Motor neuron (in vitro differentiated cells): Measurements from ENCODE around the gene GPR107. TPM values are rescaled to one million over a fixed set of nuclear protein-coding genes. Genes with fewer than 3 reads are reported as not detected.

Experiments used
- ATAC-seq, 8 experiments: fragments of 200-7000 bp; cut with Tn5 transposase; replicated peaks in 6 of 8; 2 replicates each; pipeline ENCODE4 v1.8.0; 2021; ENCODE audit warnings: mild to moderate bottlenecking in 8 of 8, moderate library complexity in 8 of 8
- H3K27ac ChIP-seq, 2 donors: fragments of 250-450 bp; sonication (Bioruptor Pico); 2 replicates each; pipeline ENCODE4 v1.9.0; 2021; ENCODE audit warnings: antibody characterized with exemption in 2 of 2, mild to moderate bottlenecking in 2 of 2, moderate library complexity in 1 of 2
- H3K4me1 ChIP-seq, 2 donors: fragments of 250-450 bp; sonication (Bioruptor Pico); replicated peaks in 1 of 2; 2 replicates each; pipeline ENCODE4 v1.6.1; 2021; ENCODE audit warnings: antibody characterized with exemption in 2 of 2, mild to moderate bottlenecking in 2 of 2, moderate library complexity in 1 of 2
- H3K4me3 ChIP-seq, 5 donors: fragments of 250-450 bp; sonication (Bioruptor Pico); 2 replicates each; pipeline ENCODE4 v1.9.0; 2021; ENCODE audit warnings: antibody characterized with exemption in 5 of 5, mild to moderate bottlenecking in 5 of 5, moderate library complexity in 4 of 5
- WGBS, 10 experiments: fragments of 450-650 bp; shearing (Covaris generic); methylation state at CpG; one replicate each; pipeline ENCODE4 v1.0.0; 2022; 5-methylcytosine and 5-hydroxymethylcytosine counted together
- in situ Hi-C, 9 experiments: fragments of 400-800 bp; cut with MboI; loops; one replicate each; pipeline ENCODE4 v1.15.0; 2021; ENCODE audit warnings: low sequenced_read_pairs in 9 of 9, low pct_unique_long_range_greater_than_20kb in 2 of 9; ENCODE audit not compliant: unreplicated experiment in 9 of 9
- total RNA-seq, 8 experiments: library from RNA; unstranded; fragments of 300-600 nt; gene quantifications; 2 replicates each; pipeline versions ENCODE4 v1.2.3 to v1.2.4, GENCODE V29; 2022

GPR107 gene
- total RNA-seq, 8 experiments from 2014 or later: 27.6 to 58.5 (median 39.7) TPM

GRCh38 chr9:130034570-130034969 lies 19.1 kb upstream of the GPR107 start:
- Histone ChIP-seq H3K4me3 (no peak overlapping the region), H3K27ac (no peak overlapping the region), H3K4me1 (no peaks in the 10 kb centered on the region)
- in situ Hi-C loops: no loop called here
- WGBS, 10 experiments: 0 to 100% (median 80%) methylated on average over 1 of the region's 1 CpG; no CpG with 5 or more reads in 3 of the 10 experiments
- peak in 2 of 8 experiments; percentile 6 to 38 for ATAC-seq

GRCh38 chr9:130036099-130036498 lies 17.6 kb upstream of the GPR107 start:
- in situ Hi-C loops: no loop called here
- H3K4me3 ChIP-seq: no peak overlapping the region
- ATAC-seq: peak in 2 of 8 experiments; percentile 39 to 57
- H3K4me1 ChIP-seq: peaks cover 10 to 11% of the 10 kb centered on the region in 2 donors
- no peak overlapping the region for H3K27ac ChIP-seq

DNA sequence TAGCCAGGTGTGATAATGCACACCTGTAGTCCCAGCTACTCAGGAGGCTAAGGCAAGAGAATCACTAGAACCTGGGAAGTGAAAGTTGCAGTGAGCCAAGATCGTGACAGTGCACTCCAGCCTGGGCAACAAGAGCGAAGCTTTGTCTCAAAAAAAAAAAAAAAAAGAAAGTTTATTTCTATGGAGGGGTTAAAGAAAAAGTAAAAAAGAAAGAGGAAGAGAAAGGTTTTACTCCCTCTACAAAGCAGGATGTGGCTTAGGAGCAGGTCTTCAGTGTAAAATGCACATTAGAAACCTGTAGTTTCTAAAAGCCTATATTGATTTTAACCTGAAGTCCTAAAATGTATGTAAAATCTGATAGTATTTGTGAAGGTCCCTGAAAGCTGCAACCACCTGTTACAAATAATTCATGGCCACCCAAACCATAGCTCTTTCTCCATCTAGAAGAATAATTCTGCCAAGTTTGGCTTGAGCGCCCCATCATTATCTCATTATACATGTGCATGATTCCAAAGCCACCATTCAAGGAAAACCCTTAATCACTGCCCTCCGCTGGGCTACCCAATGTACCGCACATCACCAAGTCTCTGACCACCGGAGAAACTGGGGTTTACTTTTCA lies 14.1 kb upstream of the GPR107 start:
- H3K4me1 ChIP-seq: peaks cover 18 to 23% of the 10 kb centered on the region in 2 donors
- no peak for ATAC-seq
- in situ Hi-C loops: no loop called here
- no peak overlapping the region for H3K4me3 ChIP-seq
- H3K27ac ChIP-seq: no peak overlapping the region
- 68 to 100% (median 93%) methylated on average over 1 to 6 of the region's 6 CpGs for WGBS, 10 experiments

- in situ Hi-C loops: no loop called here
- peak overlapping the region; percentile 63 to 81 (median 74) for H3K4me3 ChIP-seq
- H3K4me1 ChIP-seq: peaks cover 18 to 24% of the 10 kb centered on the region in 2 donors
- H3K27ac ChIP-seq: no peak overlapping the region
- WGBS, 10 experiments: 8 to 79% (median 71%) methylated on average over 2 to 7 of the region's 7 CpGs
- ATAC-seq: no peak
These were observed 12.6 kb upstream of the GPR107 start for GRCh38 chr9:130040984-130041647.

- peaks cover 18 to 24% of the 10 kb centered on the region in 2 donors for H3K4me1 ChIP-seq
- peak in 3 of 8 experiments; percentile 3 to 6 (median 4) for ATAC-seq
- H3K4me3 ChIP-seq: peak overlapping the region; percentile 63 to 81 (median 74)
- peak overlapping the region; percentile 86 to 90 for H3K27ac ChIP-seq
- in situ Hi-C loops: no loop called here
- 0 to 25% (median 5%) methylated on average over 1 to 10 of the region's 31 CpGs; no CpG with 5 or more reads in 1 of the 10 experiments for WGBS, 10 experiments
These were observed 11.9 kb upstream of the GPR107 start for GRCh38 chr9:130041648-130042405.

- peak overlapping the region; percentile 86 to 90 for H3K27ac ChIP-seq
These were observed 11.3 kb upstream of the GPR107 start for GRCh38 chr9:130042406-130042884.

GRCh38 chr9:130042885-130043653 lies 10.6 kb upstream of the GPR107 start, which contains the start of gene FNBP1:
FNBP1 (minus strand) TSS chr9:130043189; CDS start chr9:130042975, 214 bp downstream.
- in situ Hi-C loops: no loop called here
- Histone ChIP-seq H3K27ac (peak within 1 kb of the TSS; percentile 86 to 90), H3K4me3 (peak within 1 kb of the TSS; percentile 63 to 81 (median 74)), H3K4me1 (peaks cover 18 to 24% of the 10 kb centered on the region in 2 donors)
- peak; percentile 72 to 92 (median 88) for ATAC-seq
- WGBS, 10 experiments: 0 to 3% methylated on average over 2 to 7 of the region's 92 CpGs; no CpG with 5 or more reads in 8 of the 10 experiments

More at GRCh38 chr9:130042406-130042884, 11.3 kb upstream of the GPR107 start:
- WGBS, 10 experiments: no CpG with 5 or more reads among the region's 68 CpGs
- ATAC-seq: peak in 4 of 8 experiments; percentile 21 to 45 (median 22)
- H3K4me1 ChIP-seq: peaks cover 18 to 24% of the 10 kb centered on the region in 2 donors
- in situ Hi-C loops: no loop called here
- peak overlapping the region; percentile 63 to 81 (median 74) for H3K4me3 ChIP-seq

GRCh38 chr9:130043654-130044623 lies 9.8 kb upstream of the GPR107 start:
- peaks cover 18 to 24% of the 10 kb centered on the region in 2 donors for H3K4me1 ChIP-seq
- 23 to 94% (median 75%) methylated on average over 3 to 21 of the region's 37 CpGs; no CpG with 5 or more reads in 1 of the 10 experiments for WGBS, 10 experiments
- peak overlapping the region; percentile 76 to 90 for H3K27ac ChIP-seq
- ATAC-seq: peak in 2 of 8 experiments; percentile 1 to 17
- H3K4me3 ChIP-seq: peak overlapping the region; percentile 63 to 81 (median 74)
- in situ Hi-C loops: no loop called here

- Histone ChIP-seq H3K27ac (no peak overlapping the region), H3K4me1 (peaks cover 10 to 13% of the 10 kb centered on the region in 2 donors), H3K4me3 (no peak overlapping the region)
- WGBS, 10 experiments: 17 to 100% (median 81%) methylated on average over 1 to 3 of the region's 4 CpGs
- in situ Hi-C loops: no loop called here
- no peak for ATAC-seq
These were observed 7.8 kb upstream of the GPR107 start for GRCh38 chr9:130045725-130046450.

DNA sequence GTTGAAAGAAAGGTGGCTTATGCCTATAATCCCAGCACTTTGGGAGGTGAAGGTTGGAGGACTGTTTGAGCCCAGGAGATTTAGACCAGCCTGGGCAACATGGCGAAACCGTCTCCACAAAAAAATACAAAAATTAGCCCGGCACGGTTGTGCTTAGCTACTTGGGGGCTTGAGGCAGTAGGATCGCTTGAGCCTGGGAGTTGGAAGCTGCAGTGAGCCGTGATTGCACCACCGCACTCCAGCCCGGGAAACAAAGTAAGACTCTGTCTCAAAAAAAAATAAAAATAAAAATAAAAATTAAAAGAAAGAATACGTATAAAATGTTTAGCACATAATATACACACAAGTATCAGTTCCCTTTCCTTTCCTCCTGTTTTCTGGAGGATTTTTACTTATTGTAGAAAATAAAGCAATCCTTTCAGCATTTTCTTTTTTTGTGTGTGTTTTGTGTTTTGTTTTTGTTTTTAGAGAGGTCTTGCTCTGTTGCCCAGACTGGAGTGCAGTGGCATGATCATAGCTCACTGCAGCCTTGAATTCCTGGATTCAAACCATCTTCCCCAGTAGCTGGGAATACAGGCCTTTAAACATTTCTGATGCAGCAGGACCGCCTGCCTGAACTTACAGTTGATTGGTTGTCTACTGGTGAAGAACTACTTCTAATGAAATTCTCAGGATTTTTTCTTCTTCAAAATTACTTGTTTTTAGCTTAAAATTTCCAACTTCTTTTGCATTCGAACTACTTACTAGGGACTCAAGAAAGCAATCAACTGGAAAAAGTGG lies 4.1 kb upstream of the GPR107 start:
- H3K27ac ChIP-seq: no peak overlapping the region
- H3K4me1 ChIP-seq: peaks cover 14 to 15% of the 10 kb centered on the region in 2 donors
- WGBS, 10 experiments: 65 to 100% (median 78%) methylated on average over 2 to 10 of the region's 11 CpGs
- in situ Hi-C loops: loop anchor here in 1 of 9 experiments (25.0 kb wide), 1 partner anchor 162 kb away; no protein-coding TSS in a partner anchor
- no peak overlapping the region for H3K4me3 ChIP-seq
- ATAC-seq: no peak
